Prostate gland (tissue), 2 donors: ENCODE measurements around the gene RORB. TPM values are rescaled to one million over a fixed set of nuclear protein-coding genes. Genes with fewer than 3 reads are reported as not detected.
A peak's percentile ranks its signal among the peaks of the same experiment; 100 is the strongest.

Experiments
- DNase-seq: peaks from one replicate; pipeline ENCODE4 v3.0.0-alpha.2; 2019; ENCODE audit warnings: low spot score
- H3K27ac ChIP-seq, 2 donors: fragments of 200-600 bp; sonication (generic); 2 replicates each; pipeline ENCODE4 v1.5.1; 2017 to 2019
- H3K27me3 ChIP-seq: fragments of 200-600 bp; sonication (generic); replicated peaks from 2 replicates; pipeline ENCODE4 v1.5.1; 2019; ENCODE audit not compliant: insufficient read depth
- H3K36me3 ChIP-seq, 2 donors: fragments of 200-600 bp; sonication (generic); 1 replicate in 1 of 2; 2 replicates in 1 of 2; pipeline versions ENCODE4 v1.5.1 to v1.8.1; 2017 to 2019
- H3K4me1 ChIP-seq: fragments of 200-600 bp; sonication (generic); replicated peaks from 2 replicates; pipeline ENCODE4 v1.5.1; 2019
- H3K4me3 ChIP-seq, 2 donors: fragments of 200-600 bp; sonication (generic); 2 replicates each; pipeline ENCODE4 v1.5.1; 2017 to 2019
- H3K9me3 ChIP-seq: fragments of 200-600 bp; sonication (generic); 2 replicates; pipeline ENCODE4 v1.5.1; 2017
- POLR2A ChIP-seq: fragments of 450-650 bp; IDR thresholded peaks from one replicate; pipeline ENCODE4 v1.6.1; 2016; ENCODE audit warnings: antibody characterized with exemption, mild to moderate bottlenecking
- POLR2AphosphoS5 ChIP-seq: sonication (generic); formaldehyde crosslinking; IDR thresholded peaks from one replicate; pipeline ENCODE4 v1.6.1; 2017; ENCODE audit warnings: antibody characterized with exemption
- WGBS: methylation state at CpG from one replicate; pipeline ENCODE4 v1.1.5; 2018; 5-methylcytosine and 5-hydroxymethylcytosine counted together
- intact Hi-C: fragments of 100-400 bp; cut with DNase I; formaldehyde crosslinking; loops from one replicate; pipeline ENCODE4 v1.14.2; 2022
- total RNA-seq, 2 donors: library from RNA; depleted of rRNA; stranded (reverse); fragments of >200 nt; gene quantifications; one replicate each; pipeline ENCODE4 v1.1.0, GENCODE V29; 2016
- TF ChIP-seq, protein P1 (sequence below), 4 experiments: fragments of 200-600 bp in 2 of 4; fragments of 450-650 bp in 2 of 4; sonication (generic) in 2 of 4; IDR thresholded peaks; 1 replicate in 3 of 4; 2 replicates in 1 of 4; pipeline ENCODE4 v1.5.1; 2016 to 2019; ENCODE audit warnings: antibody characterized with exemption in 4 of 4, mild to moderate bottlenecking in 2 of 4, moderate library complexity in 2 of 4

The RORB gene
- total RNA-seq, 2 donors from 2014 or later, result 1.4 to 1.7 TPM

DNA sequence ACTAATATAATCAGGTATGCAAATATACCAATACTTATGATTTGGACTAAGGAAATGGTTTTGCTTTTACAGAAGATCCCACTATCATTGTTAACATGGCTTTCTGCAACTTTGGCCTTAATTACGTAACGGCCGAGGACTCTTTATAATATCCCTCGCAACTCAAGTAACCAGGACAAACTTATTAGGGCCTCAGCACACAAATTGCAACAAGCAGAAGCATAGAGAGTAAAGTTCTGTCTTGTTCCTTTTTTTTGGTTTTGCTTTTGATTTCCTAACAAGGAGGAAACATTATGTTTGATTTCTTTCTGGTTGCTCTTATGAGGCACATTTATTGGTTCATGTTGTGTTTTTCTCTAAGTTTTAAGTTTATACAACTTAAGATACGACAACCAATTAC, 60.4 kb downstream of the RORB start:
- Histone ChIP-seq H3K27me3 (no peaks in the 10 kb centered on the region), H3K36me3 (no peaks in the 10 kb centered on the region), H3K4me1 (no peaks in the 10 kb centered on the region), H3K4me3 (no peak overlapping the region), H3K9me3 (no peaks in the 10 kb centered on the region), H3K27ac (no peak overlapping the region)
- intact Hi-C loops, result no loop called here
- no peak for DNase-seq
- 68% methylated on average over 5 of the region's 5 CpGs for WGBS
- no peak for TF ChIP-seq POLR2AphosphoS5
- TF ChIP-seq, protein P1, sequence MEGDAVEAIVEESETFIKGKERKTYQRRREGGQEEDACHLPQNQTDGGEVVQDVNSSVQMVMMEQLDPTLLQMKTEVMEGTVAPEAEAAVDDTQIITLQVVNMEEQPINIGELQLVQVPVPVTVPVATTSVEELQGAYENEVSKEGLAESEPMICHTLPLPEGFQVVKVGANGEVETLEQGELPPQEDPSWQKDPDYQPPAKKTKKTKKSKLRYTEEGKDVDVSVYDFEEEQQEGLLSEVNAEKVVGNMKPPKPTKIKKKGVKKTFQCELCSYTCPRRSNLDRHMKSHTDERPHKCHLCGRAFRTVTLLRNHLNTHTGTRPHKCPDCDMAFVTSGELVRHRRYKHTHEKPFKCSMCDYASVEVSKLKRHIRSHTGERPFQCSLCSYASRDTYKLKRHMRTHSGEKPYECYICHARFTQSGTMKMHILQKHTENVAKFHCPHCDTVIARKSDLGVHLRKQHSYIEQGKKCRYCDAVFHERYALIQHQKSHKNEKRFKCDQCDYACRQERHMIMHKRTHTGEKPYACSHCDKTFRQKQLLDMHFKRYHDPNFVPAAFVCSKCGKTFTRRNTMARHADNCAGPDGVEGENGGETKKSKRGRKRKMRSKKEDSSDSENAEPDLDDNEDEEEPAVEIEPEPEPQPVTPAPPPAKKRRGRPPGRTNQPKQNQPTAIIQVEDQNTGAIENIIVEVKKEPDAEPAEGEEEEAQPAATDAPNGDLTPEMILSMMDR (IDR thresholded peaks at IDR 0.05), result no peak
- TF ChIP-seq POLR2A, result no peak

DNA sequence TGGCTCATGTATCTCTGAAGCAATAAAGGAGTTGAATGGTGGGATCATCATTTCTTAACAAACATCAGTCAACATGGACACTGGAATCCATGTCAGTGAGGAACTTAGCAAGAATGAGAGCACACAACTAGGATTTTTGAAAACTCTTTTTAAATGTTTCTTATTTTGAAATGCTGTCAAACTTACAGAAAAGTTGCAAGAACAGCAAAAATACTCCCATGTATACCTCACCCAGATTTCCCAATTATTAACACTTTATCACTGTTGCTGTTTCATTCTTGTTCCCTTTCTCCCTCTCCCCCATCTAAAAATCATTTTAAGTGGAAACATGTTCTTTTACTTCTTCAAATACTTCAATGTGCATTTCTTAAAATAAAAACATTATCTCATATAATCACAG, 65.5 kb downstream of the RORB start:
- H3K4me1 ChIP-seq, result no peaks in the 10 kb centered on the region
- no peaks in the 10 kb centered on the region for H3K27me3 ChIP-seq
- no peaks in the 10 kb centered on the region for H3K36me3 ChIP-seq
- no peak overlapping the region for H3K27ac ChIP-seq
- H3K9me3 ChIP-seq, result no peaks in the 10 kb centered on the region
- intact Hi-C loops, result no loop called here
- no peak overlapping the region for H3K4me3 ChIP-seq
- TF ChIP-seq POLR2AphosphoS5 (no peak), POLR2A (no peak)
- TF ChIP-seq, protein P1 (IDR thresholded peaks at IDR 0.05), result no peak
- no peak for DNase-seq

DNA sequence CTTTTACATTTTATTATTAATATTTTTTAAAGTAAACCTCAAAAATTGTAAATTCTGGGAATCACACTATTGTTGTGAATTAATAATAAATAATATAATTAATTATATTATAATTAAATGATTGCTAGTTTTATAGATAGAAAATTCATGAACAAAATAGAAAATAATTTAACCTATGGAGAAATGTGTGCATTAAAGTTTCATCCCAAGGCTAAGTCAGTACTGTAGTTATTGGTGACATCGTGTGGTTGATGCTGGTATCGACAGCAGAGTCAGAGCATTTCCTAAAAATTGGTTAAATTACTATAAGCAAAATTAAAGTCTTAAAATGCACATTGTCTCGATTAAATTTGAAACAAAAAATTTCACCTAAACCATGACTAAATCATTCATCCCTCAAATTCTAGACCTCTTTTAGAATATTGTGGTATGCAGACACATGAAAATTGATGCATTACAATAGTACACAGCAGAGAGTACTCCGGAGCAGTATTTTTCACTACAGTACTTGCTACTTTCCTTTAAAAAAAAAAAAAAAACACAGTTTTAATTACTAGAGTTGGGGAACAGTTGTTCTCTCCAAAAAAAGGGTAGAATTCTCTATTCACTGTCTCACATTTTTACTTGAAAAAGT, 73.9 kb downstream of the RORB start:
- TF ChIP-seq POLR2A (no peak), POLR2AphosphoS5 (no peak)
- TF ChIP-seq, protein P1 (IDR thresholded peaks at IDR 0.05), result peak; percentile 44 to 70 (median 57)
- 24% methylated on average over 4 of the region's 4 CpGs for WGBS
- Histone ChIP-seq H3K27ac (no peak overlapping the region), H3K9me3 (no peaks in the 10 kb centered on the region), H3K4me3 (no peak overlapping the region), H3K27me3 (no peaks in the 10 kb centered on the region), H3K36me3 (no peaks in the 10 kb centered on the region), H3K4me1 (no peaks in the 10 kb centered on the region)
- no peak for DNase-seq
- intact Hi-C loops, result no loop called here

DNA sequence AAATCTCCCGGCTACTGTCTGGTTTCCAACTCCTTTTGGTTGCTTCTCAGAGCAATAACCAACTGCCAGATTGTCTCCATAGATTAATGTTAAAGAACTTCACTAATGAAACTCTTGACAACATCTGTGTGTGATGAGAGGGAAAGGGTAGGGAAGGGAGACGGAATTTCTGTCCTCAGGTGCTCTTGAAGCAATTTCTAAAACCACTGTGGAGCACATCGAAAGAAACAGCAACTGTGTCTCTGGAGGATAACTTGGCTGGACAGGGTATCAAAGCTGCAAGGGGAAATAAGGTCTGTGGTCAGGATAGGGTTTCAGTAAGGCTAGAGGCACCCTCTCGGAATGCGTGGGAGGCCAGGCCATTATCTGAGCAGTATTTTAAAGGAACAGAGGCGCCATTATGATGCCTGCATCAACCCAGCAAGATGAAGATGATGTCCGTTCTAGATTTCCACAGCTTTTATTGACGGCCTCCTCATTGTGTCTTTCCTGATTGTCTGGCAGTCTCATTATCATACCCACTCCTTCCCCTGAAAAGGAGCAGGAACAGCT, 76.6 kb downstream of the RORB start:
- no peak for TF ChIP-seq POLR2AphosphoS5
- TF ChIP-seq, protein P1 (IDR thresholded peaks at IDR 0.05), result no peak
- no peak for TF ChIP-seq POLR2A
- H3K4me3 ChIP-seq, result no peak overlapping the region
- H3K27ac ChIP-seq, result no peak overlapping the region
- DNase-seq, result no peak
- intact Hi-C loops, result no loop called here
- H3K27me3 ChIP-seq, result no peaks in the 10 kb centered on the region
- H3K36me3 ChIP-seq, result no peaks in the 10 kb centered on the region
- WGBS, result 77% methylated on average over 8 of the region's 8 CpGs
- no peaks in the 10 kb centered on the region for H3K9me3 ChIP-seq
- H3K4me1 ChIP-seq, result no peaks in the 10 kb centered on the region

DNA sequence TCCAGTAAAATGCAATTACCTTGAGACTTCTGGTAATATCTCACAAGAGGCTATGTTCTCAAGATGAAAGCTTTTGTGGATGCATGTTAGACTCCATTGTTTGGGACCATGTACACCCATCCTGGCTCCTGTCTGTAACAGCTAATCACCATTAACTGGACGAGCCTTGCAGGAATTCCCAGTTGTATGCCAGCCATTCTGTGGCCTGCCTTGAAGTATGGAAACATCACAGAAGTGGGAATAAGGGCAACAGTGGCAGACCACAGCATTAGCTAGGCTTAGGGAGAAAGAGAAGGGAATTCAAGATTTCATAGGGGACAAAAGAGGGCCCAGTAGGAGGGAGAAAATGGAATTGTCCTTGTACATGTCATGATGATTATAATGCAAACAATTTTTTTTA, 79.0 kb downstream of the RORB start:
- Histone ChIP-seq H3K9me3 (no peaks in the 10 kb centered on the region), H3K4me1 (no peaks in the 10 kb centered on the region), H3K4me3 (no peak overlapping the region), H3K27ac (no peak overlapping the region), H3K27me3 (no peaks in the 10 kb centered on the region), H3K36me3 (no peaks in the 10 kb centered on the region)
- TF ChIP-seq, protein P1 (IDR thresholded peaks at IDR 0.05), result no peak
- no peak for TF ChIP-seq POLR2A
- TF ChIP-seq POLR2AphosphoS5, result no peak
- no peak for DNase-seq
- WGBS, result 82% methylated on average over 1 of the region's 1 CpG
- intact Hi-C loops, result no loop called here
